Astrocyte of the cerebellum (primary cell): ENCODE measurements around the gene MAGIX.
A peak's percentile ranks its signal among the peaks of the same experiment; 100 is the strongest.
"Not testable (repeated sequence)": the region's sequence is repeated elsewhere in the genome, so short reads cannot be mapped to it uniquely, and the experiment has no call there.

Source experiments
- DNase-seq: peaks from one replicate; pipeline ENCODE4 v3.0.0-alpha.2; 2011; ENCODE audit warnings: low read depth
- H3K4me3 ChIP-seq: 2 replicates; pipeline ENCODE4 v1.5.1; 2011; ENCODE audit warnings: mild to moderate bottlenecking, low read depth, low read length, moderate library complexity
- in situ Hi-C: cut with HindIII; loops from 2 replicates; pipeline ENCODE4 v1.10.0; 2017; ENCODE audit warnings: low sequenced_read_pairs
- TF ChIP-seq, protein P1 (sequence below): IDR thresholded peaks from 2 replicates; pipeline ENCODE4 v1.5.1; 2012; ENCODE audit warnings: low read length, low read depth, moderate library complexity, mild to moderate bottlenecking; ENCODE audit errors: missing control alignments

Gene MAGIX

DNA sequence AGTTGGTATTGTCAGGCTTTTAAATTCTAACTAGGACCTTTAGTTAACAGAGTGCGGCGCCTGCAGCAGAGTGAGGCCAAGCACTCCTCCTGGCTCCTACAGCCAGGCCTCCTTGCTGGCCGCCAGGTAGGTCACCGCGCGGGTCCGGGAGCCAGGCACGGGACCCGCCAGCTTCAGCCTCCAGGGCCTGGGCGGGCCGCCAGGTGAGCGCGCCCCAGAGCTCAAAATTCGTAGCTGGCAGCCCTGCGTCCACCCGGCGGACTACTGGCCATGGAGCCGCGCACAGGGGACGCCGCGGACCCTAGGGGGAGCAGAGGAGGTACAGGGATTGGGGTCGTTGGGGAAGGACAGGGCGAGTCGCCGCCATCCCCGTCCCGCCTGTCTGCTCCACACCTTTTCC, at the start of gene MAGIX:
TSS of gene MAGIX (plus strand) at position 139 of the 400 bp plus-strand sequence. CDS start at position 271, 132 bp downstream.
- in situ Hi-C loops: no loop called here
- TF ChIP-seq, protein P1, sequence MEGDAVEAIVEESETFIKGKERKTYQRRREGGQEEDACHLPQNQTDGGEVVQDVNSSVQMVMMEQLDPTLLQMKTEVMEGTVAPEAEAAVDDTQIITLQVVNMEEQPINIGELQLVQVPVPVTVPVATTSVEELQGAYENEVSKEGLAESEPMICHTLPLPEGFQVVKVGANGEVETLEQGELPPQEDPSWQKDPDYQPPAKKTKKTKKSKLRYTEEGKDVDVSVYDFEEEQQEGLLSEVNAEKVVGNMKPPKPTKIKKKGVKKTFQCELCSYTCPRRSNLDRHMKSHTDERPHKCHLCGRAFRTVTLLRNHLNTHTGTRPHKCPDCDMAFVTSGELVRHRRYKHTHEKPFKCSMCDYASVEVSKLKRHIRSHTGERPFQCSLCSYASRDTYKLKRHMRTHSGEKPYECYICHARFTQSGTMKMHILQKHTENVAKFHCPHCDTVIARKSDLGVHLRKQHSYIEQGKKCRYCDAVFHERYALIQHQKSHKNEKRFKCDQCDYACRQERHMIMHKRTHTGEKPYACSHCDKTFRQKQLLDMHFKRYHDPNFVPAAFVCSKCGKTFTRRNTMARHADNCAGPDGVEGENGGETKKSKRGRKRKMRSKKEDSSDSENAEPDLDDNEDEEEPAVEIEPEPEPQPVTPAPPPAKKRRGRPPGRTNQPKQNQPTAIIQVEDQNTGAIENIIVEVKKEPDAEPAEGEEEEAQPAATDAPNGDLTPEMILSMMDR: no peak
- H3K4me3 ChIP-seq: peak within 1 kb of the TSS; percentile 16
- DNase-seq: no peak

DNA sequence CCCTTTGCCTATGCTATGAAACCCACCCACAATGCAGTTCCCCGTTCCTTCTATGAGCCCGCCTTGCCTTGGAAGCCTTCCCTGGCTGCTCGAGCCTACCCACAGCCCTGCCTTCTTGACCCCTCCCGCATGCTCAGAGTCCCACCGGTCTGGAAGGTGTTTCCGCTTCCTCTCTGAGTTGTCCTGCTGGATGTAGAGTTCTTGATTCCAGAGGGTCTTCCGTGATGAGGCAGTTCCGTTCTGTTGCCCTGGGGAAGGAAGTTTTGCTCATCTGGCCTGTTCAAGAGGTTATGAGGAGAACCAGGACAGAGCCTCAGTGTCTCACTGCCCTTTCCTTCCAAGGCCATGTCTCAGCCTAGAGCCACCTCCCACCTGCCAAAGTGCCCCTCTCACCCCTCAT, 46.5 kb upstream of the MAGIX start:
- no peak overlapping the region for H3K4me3 ChIP-seq
- DNase-seq: no peak
- TF ChIP-seq, protein P1: no peak
- in situ Hi-C loops: no loop called here

DNA sequence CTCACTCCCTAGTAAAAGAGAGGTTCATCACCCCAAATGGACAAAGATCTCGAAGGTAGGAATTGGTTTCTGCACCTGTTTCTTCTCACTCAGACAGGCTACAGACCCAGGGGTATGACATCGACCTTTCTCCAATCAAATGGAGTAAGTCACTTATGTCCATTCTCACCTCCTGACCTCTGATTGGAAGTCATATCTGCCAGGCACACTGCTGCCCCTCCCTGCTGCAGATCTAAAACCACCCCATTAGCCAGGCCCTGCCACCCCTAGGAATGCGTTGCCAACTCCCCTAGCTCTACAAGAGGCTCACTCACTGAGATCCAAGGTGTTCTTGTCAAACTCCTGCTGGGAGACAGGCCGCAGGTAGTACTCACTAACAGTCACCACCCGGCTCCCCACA, 45.8 kb upstream of the MAGIX start:
- H3K4me3 ChIP-seq: no peak overlapping the region
- in situ Hi-C loops: no loop called here
- DNase-seq: no peak
- TF ChIP-seq, protein P1: no peak

DNA sequence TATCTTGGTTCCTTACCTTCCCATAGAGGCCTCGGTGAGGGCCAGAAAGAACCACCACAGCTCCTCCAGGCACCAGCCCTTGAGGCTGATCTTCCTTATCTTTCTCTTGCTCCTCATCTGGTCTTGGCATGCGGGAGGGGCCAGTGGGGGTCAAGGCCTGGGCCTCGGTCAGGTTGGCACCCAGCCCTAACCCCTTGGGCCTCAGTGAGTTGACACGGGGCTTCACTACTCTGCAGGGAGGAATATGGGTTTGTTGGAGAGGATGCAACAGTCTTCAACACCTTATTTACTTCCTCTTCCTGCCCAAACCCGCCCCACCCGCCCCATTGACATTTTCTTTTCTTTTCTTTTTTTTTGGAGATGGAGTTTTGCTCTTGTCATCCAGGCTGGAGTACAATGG, 45.0 kb upstream of the MAGIX start:
- in situ Hi-C loops: no loop called here
- H3K4me3 ChIP-seq: no peak overlapping the region
- TF ChIP-seq, protein P1: no peak
- no peak for DNase-seq

DNA sequence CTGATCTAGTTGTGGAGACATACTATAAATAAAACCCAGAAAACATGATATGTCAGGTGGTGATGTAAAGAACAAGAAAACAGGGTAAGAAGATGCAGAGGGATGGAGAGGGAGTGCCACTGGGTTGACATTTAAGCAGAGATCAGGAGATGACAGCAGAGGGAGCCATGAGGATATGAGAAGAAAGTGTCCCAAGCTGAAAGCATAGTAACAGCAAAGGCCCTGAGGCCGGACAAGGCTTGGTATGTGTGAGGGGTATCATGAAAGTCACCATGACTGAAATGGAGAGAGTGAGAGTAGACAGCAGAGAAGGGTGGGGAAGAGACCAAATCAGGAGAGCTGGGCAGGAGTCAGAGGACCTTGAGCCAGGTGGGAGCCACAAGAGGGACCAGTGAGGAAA, 42.5 kb upstream of the MAGIX start:
- TF ChIP-seq, protein P1: no peak
- in situ Hi-C loops: no loop called here
- DNase-seq: no peak
- H3K4me3 ChIP-seq: no peak overlapping the region

DNA sequence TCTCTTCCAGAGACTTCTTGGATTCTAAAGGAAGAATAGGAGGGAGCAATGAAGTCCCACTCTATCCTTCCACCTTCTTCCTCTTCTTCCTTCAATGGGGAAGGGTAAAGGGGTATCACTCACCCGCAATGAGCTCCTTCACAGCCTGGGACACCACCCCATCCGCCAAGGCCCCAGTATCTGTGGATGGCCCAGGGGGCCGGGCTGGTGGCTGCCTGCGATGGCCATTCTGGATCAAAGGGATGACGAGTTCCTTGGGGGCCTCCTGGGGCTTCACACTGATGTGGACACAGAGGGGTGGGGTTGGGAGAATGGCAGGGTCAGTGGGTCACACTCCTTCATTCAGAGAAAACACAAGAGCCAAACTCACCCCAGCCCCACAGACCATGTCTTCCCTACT, 40.1 kb upstream of the MAGIX start:
- peak overlapping the region; percentile 79 for H3K4me3 ChIP-seq
- in situ Hi-C loops: no loop called here
- TF ChIP-seq, protein P1: no peak
- DNase-seq: no peak

DNA sequence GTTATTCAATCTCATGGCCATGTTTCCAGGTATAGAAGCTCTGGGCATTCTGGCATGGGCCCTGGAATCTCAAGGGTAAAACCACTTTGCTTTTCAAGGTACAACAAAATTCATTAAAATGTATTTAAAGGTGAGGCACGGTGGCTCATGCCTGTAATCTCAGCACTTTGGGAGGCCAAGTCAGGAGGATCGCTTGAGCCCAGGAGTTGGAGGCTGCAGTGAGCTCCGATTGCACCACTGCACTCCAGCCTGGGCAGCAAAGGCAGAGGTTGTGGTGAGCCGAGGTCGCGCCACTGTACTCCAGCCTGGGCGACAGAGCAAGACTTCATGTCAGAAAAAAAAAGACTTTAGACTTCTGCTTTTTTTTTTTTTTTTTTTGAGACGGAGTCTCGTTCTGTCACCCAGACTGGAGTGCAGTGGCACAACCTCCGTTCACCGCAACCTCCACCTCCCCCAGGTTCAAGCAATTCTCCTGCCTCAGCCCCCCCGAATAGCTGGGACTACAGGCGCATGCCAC, 34.8 kb upstream of the MAGIX start:
- H3K4me3 ChIP-seq, DNase-seq, in situ Hi-C loops: not testable (repeated sequence)
